OCI-LY7 (cell line): Measurements from ENCODE around the gene PIGC.

Source experiments
- CTCF ChIP-seq: fragments of 200-600 bp; sonication (generic); conservative IDR thresholded peaks from 2 replicates; pipeline ENCODE4 v1.5.1; 2014; ENCODE audit warnings: mild to moderate bottlenecking, antibody characterized with exemption, low read length, moderate library complexity, mixed read lengths
- EZH2phosphoT487 ChIP-seq: fragments of 200-600 bp; sonication (generic); IDR thresholded peaks from 2 replicates; pipeline ENCODE4 v1.6.1; 2018; ENCODE audit warnings: low read depth, borderline replicate concordance, mild to moderate bottlenecking, mixed run types, antibody characterized with exemption, low read length, moderate library complexity, mixed read lengths

- TF ChIP-seq CTCF (no peak), EZH2phosphoT487 (no peak)
Measured at GRCh38 chr1:172406968-172407367, 36.9 kb downstream of the PIGC start.
